Choroid plexus epithelial cell (primary cell): ENCODE measurements around the gene LRFN3.
A peak's percentile ranks its signal among the peaks of the same experiment; 100 is the strongest.

ENCODE experiments used
- DNase-seq: peaks from one replicate; pipeline ENCODE4 v3.0.0-alpha.2; 2010; ENCODE audit warnings: low read depth
- H3K4me3 ChIP-seq: 2 replicates; pipeline ENCODE4 v1.5.1; 2011; ENCODE audit warnings: low read depth, mild to moderate bottlenecking, control low read depth, low read length, moderate library complexity
- CTCF ChIP-seq: conservative IDR thresholded peaks from 2 replicates; pipeline ENCODE4 v1.5.1; 2011; ENCODE audit warnings: low read depth, mild to moderate bottlenecking, control low read depth, inconsistent platforms, low read length, moderate library complexity

LRFN3 gene

GRCh38 chr19:35990156-35990555, 54.0 kb downstream of the LRFN3 start:
- no peak for DNase-seq
- no peak for TF ChIP-seq CTCF
- no peak overlapping the region for H3K4me3 ChIP-seq

- DNase-seq = no peak
- no peak overlapping the region for H3K4me3 ChIP-seq
- no peak for TF ChIP-seq CTCF
These were observed 54.9 kb downstream of the LRFN3 start for GRCh38 chr19:35990771-35991730.

GRCh38 chr19:35991731-35992450, 55.7 kb downstream of the LRFN3 start:
- TF ChIP-seq CTCF = no peak
- H3K4me3 ChIP-seq = no peak overlapping the region
- DNase-seq = no peak

- no peak for DNase-seq
- TF ChIP-seq CTCF = no peak
These were observed 57.0 kb downstream of the LRFN3 start for GRCh38 chr19:35992907-35993765.

GRCh38 chr19:35993923-35994598, 57.9 kb downstream of the LRFN3 start:
- H3K4me3 ChIP-seq = peak overlapping the region; percentile 77
- TF ChIP-seq CTCF = peak; percentile 31
- no peak for DNase-seq

More at GRCh38 chr19:35992907-35993765, 57.0 kb downstream of the LRFN3 start:
- no peak overlapping the region for H3K4me3 ChIP-seq
